HG03378 (cell line): ENCODE data around the gene MARK2.
"Not testable (repeated sequence)": the region's sequence is repeated elsewhere in the genome, so short reads cannot be mapped to it uniquely, and the experiment has no call there.

Experiments used
- ATAC-seq: cut with Tn5 transposase; IDR thresholded peaks from one replicate; pipeline ENCODE4 v1.9.1; 2021; ENCODE audit warnings: mild to moderate bottlenecking, moderate library complexity; ENCODE audit not compliant: unreplicated experiment

Gene MARK2

GRCh38 chr11:63838678-63839507, at the start of gene MARK2:
Gene MARK2, plus strand, starts transcription at chr11:63839110. Its CDS starts 397 bp downstream, at chr11:63839507.
- ATAC-seq, result peak; percentile 69

GRCh38 chr11:63791495-63792167, 47.3 kb upstream of the MARK2 start:
- no peak for ATAC-seq

GRCh38 chr11:63793161-63793560, 45.7 kb upstream of the MARK2 start:
- no peak for ATAC-seq

- no peak for ATAC-seq
These were observed 43.8 kb upstream of the MARK2 start for GRCh38 chr11:63795066-63795465.

- ATAC-seq, result no peak
These were observed 38.0 kb upstream of the MARK2 start for GRCh38 chr11:63800921-63801320.

- ATAC-seq, result no peak
These were observed 36.1 kb upstream of the MARK2 start for GRCh38 chr11:63802637-63803414.

GRCh38 chr11:63804259-63804658, 34.7 kb upstream of the MARK2 start:
- no peak for ATAC-seq

- no peak for ATAC-seq
These were observed 33.0 kb upstream of the MARK2 start for GRCh38 chr11:63805844-63806415.

- not testable (repeated sequence) for ATAC-seq
These were observed 28.5 kb upstream of the MARK2 start for GRCh38 chr11:63810383-63810782.

GRCh38 chr11:63811522-63811921, 27.4 kb upstream of the MARK2 start:
- ATAC-seq, result no peak

- no peak for ATAC-seq
These were observed 25.8 kb upstream of the MARK2 start, which contains the start of gene SPINDOC for GRCh38 chr11:63813035-63813562. Gene SPINDOC, plus strand, starts transcription at chr11:63813456. Its CDS starts 231 bp downstream, at chr11:63813687.

GRCh38 chr11:63813563-63814382, 25.1 kb upstream of the MARK2 start:
- ATAC-seq, result no peak

- no peak for ATAC-seq
These were observed 24.6 kb upstream of the MARK2 start for GRCh38 chr11:63814383-63814736.

GRCh38 chr11:63816166-63816565, 22.7 kb upstream of the MARK2 start:
- ATAC-seq, result no peak

- no peak for ATAC-seq
These were observed 22.2 kb upstream of the MARK2 start for GRCh38 chr11:63816732-63817131.

- no peak for ATAC-seq
These were observed 21.0 kb upstream of the MARK2 start for GRCh38 chr11:63817758-63818498.

- ATAC-seq, result no peak
These were observed 20.3 kb upstream of the MARK2 start for GRCh38 chr11:63818609-63819008.

GRCh38 chr11:63821411-63821810, 17.5 kb upstream of the MARK2 start:
- no peak for ATAC-seq

GRCh38 chr11:63826471-63827190, 12.3 kb upstream of the MARK2 start:
- no peak for ATAC-seq
